ENCODE results near the gene FAAP20. TPM values are rescaled to one million over a fixed set of nuclear protein-coding genes. Genes with fewer than 3 reads are reported as not detected.

Gene FAAP20
- total and polyA plus RNA-seq, 10 of the 15 experiments (the other 5 are each of a cell fraction or from before 2014, with no cell fraction given) = 0.79 to 91.8 (median 20.9) TPM

DNA sequence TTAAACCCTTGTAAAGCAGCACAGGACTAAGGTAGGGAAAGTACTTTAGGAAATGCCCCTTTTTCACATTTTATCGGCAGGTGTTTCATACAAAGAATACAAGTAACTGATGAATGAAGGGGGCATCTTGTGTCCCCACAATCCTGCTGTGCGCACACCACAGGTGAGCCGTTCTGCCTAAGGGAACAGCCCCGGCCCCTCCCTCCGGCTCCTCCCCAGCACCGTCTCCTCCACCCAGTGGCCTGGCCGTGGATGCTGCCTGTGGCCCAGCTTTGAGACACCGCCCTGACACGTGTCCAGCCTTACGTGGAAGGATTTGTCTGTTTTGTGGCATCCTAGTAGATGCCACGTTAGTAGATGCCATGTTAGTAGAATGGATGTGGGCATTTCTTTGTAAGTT lies 12.8 kb downstream of the FAAP20 start:
- H2AFZ ChIP-seq (ENCODE audit: control insufficient read depth, low read depth, low read length) = no peak overlapping the region
- intact Hi-C loops (cut with micrococcal nuclease; ENCODE audit: unreplicated experiment) (no loop called here), in situ Hi-C loops (cut with MboI) (no loop called here)
- H4K20me1 ChIP-seq (ENCODE audit: control insufficient read depth, insufficient read depth) = no peaks in the 10 kb centered on the region
- ChIA-PET SMC1A (ENCODE audit: uncharacterized antibody, unreplicated experiment) (no interaction called here), POLR2A (no interaction called here), RAD21 (ENCODE audit: unreplicated experiment) (no interaction called here), CTCF (no interaction called here)
- FAIRE-seq = no peak
- no peak overlapping the region for H3K4me3 ChIP-seq
- H3K27me3 ChIP-seq (replicated peaks in 1 of 2; ENCODE audit: control insufficient read depth in 2 of 2, insufficient read depth in 2 of 2, low read length in 1 of 2) = no peaks in the 10 kb centered on the region
- no peaks in the 10 kb centered on the region for H3K36me3 ChIP-seq (ENCODE audit: control insufficient read depth in 2 of 2, insufficient read depth in 2 of 2, low read length in 1 of 2)
- H3K4me1 ChIP-seq (ENCODE audit: control insufficient read depth, insufficient read depth, low read length) = no peaks in the 10 kb centered on the region
- H3K27ac ChIP-seq (ENCODE audit: control insufficient read depth, insufficient read depth) = no peak overlapping the region
- no peak overlapping the region for H3K4me2 ChIP-seq (ENCODE audit: control insufficient read depth, insufficient read depth)
- no peak for ATAC-seq
- 87% methylated on average over 11 of the region's 11 CpGs for WGBS (ENCODE audit: insufficient coverage, insufficient replicate concordance, low lambda C conversion rate, missing lambda C conversion rate)
- H3K79me2 ChIP-seq (ENCODE audit: control insufficient read depth, insufficient read depth, low read length) = no peaks in the 10 kb centered on the region
- H3K9me3 ChIP-seq (replicated peaks; ENCODE audit: control insufficient read depth, insufficient read depth, low read length) = no peaks in the 10 kb centered on the region
- no TSS peak for BruUV-seq (replicated peaks)
- no peak for DNase-seq (ENCODE audit: low read depth, low spot score)
- no peak overlapping the region for H3K9ac ChIP-seq (ENCODE audit: control insufficient read depth, insufficient read depth, low read length)
- no peak for TF ChIP-seq MTA3 (IDR thresholded peaks at IDR 0.05; ENCODE audit: borderline replicate concordance, low read length)
- TF ChIP-seq NFYB (IDR thresholded peaks at IDR 0.05; ENCODE audit: insufficient read depth, low read depth, low read length) = no peak
- TF ChIP-seq PRDM15 (CRISPR knock-in tag; IDR thresholded peaks at IDR 0.05) = no peak
- TF ChIP-seq ZBTB11 (CRISPR knock-in tag; IDR thresholded peaks at IDR 0.05) = no peak
- TF ChIP-seq IKZF2 (IDR thresholded peaks at IDR 0.05) = no peak
- no peak for TF ChIP-seq NR2C1 (IDR thresholded peaks at IDR 0.05)
- TF ChIP-seq JUND (IDR thresholded peaks at IDR 0.05; ENCODE audit: low read depth, low read length) = no peak
- TF ChIP-seq EGR1 (IDR thresholded peaks at IDR 0.05; ENCODE audit: borderline replicate concordance in 1 of 2, low read depth in 2 of 2, low read length in 2 of 2) = no peak
- TF ChIP-seq ZSCAN29 (IDR thresholded peaks at IDR 0.05) = no peak
- no peak for TF ChIP-seq DPF2 (IDR thresholded peaks at IDR 0.05)
- TF ChIP-seq, protein P1, sequence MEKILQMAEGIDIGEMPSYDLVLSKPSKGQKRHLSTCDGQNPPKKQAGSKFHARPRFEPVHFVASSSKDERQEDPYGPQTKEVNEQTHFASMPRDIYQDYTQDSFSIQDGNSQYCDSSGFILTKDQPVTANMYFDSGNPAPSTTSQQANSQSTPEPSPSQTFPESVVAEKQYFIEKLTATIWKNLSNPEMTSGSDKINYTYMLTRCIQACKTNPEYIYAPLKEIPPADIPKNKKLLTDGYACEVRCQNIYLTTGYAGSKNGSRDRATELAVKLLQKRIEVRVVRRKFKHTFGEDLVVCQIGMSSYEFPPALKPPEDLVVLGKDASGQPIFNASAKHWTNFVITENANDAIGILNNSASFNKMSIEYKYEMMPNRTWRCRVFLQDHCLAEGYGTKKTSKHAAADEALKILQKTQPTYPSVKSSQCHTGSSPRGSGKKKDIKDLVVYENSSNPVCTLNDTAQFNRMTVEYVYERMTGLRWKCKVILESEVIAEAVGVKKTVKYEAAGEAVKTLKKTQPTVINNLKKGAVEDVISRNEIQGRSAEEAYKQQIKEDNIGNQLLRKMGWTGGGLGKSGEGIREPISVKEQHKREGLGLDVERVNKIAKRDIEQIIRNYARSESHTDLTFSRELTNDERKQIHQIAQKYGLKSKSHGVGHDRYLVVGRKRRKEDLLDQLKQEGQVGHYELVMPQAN (conservative IDR thresholded peaks at IDR 0.05) = no peak
- no peak for TF ChIP-seq E2F4 (IDR thresholded peaks at IDR 0.05; ENCODE audit: low read depth, low read length)
- TF ChIP-seq PAX8 (IDR thresholded peaks at IDR 0.05) = no peak
- TF ChIP-seq MEF2A (IDR thresholded peaks at IDR 0.05; ENCODE audit: insufficient read depth, low read depth, low read length) = no peak
- no peak for TF ChIP-seq WRNIP1 (IDR thresholded peaks at IDR 0.05; ENCODE audit: borderline replicate concordance, low read depth, low read length)

All from GM12878 (cell line).